Hematopoietic multipotent progenitor cell treated with erythropoietin and hydrocortisone succinate and interleukin-3 and kit ligand, for 8 days (in vitro differentiated cells): ENCODE results near the gene EGFR.

Experiments used
- DNase-seq: peaks from one replicate; pipeline ENCODE4 v3.0.0-alpha.2; 2015

EGFR gene

DNA sequence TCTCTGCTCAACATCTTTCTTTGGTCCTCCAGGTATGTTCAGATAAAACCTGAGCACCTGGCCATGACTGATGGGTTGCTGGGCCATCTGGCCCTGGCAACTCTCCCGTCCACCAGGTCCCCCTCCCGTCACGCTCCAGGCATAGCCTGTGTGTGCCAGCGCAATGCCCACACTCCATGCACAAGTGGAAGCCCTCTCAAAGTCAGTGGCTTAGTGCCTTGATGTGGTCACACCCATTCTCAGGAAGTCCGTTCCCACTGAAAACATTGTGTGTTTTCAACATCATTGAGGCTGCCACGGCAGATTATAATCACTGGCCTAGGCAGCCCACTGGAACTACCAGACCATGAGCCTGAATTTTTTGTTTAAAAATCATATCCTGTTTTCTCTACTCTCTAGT, 175.7 kb downstream of the EGFR start:
- no peak for DNase-seq

DNA sequence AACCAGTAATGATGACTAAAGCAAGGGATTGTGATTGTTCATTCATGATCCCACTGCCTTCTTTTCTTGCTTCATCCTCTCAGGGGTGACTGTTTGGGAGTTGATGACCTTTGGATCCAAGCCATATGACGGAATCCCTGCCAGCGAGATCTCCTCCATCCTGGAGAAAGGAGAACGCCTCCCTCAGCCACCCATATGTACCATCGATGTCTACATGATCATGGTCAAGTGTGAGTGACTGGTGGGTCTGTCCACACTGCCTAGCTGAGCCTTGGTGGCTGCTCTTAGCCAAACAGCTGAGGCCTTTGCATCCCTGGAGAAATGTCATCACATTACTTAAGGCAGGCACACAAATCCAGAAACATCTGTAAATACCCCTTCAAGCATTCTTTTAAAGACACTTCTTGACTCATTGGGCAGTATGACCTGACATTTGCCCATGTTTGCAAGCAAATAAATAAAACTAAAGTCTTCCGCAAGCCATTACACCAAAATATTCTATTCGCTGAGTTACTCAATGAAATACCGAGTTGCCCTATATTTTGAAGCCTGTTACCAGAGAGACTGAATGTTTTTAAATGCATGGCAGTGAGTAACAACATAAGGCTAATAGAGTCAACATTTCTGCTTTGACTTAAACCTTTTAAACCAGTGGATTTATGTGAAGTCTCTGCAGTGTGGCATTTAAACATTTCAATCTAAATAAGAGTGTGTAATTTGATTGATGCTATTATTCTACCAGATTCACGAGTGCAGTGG, 180.0 kb downstream of the EGFR start:
- DNase-seq = no peak

DNA sequence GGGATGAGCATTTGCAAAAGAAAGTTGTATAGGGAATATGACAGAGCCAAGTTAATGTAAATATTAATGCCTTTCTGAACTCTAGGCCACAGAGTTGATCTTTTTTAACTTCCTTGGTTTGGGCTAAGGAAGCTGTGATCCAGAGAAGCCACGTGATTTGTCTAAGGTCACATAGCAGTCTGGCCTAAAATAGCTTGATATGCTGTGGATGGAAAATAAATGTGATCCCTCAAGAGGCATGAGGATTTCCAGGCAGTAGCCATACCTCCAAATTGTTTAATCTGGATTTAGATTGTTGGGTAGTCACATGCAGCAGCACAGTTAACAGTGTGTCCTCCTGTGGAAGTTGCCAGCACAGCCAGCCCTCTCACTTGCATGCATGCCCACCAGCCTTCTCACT, 180.6 kb downstream of the EGFR start:
- no peak for DNase-seq

DNA sequence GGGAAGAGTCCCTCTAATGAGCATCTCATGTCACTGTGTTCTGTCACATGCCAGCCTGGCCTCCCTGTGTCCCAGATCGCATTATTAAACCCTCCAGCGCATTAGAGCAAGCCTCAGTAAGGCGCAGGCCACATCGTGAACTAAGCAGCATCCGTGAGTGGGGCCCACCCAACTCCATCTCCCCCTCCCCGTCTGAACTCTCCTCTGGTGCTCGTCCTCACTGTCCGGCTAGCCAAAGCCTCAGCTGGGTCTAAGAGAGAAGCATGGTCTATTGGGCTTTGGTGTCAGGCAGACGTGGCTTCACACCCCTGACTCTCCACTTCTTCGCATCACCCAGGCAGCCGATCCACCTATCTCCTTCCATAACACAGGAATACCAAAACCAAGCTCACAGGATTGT, 181.6 kb downstream of the EGFR start:
- no peak for DNase-seq

DNA sequence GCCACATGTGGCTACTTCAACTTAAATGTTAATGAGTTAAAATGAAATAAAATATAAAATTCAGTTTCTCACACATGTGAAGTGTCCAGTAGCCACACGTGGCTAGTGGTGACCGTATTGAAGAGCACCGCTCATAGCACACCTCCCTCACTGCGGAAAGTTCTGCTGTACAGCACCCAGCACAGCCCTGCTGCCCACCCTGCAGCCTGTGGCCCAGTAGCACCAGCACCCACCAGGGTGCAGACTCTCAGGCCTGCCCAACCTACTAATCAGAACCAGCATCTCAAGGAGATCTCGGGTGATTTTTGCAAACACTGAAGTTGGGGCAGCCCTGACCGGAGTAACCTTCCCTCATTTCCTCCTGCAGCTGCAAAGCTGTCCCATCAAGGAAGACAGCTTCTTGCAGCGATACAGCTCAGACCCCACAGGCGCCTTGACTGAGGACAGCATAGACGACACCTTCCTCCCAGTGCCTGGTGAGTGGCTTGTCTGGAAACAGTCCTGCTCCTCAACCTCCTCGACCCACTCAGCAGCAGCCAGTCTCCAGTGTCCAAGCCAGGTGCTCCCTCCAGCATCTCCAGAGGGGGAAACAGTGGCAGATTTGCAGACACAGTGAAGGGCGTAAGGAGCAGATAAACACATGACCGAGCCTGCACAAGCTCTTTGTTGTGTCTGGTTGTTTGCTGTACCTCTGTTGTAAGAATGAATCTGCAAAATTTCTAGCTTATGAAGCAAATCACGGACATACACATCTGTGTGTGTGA, 183.5 kb downstream of the EGFR start:
- DNase-seq = no peak

DNA sequence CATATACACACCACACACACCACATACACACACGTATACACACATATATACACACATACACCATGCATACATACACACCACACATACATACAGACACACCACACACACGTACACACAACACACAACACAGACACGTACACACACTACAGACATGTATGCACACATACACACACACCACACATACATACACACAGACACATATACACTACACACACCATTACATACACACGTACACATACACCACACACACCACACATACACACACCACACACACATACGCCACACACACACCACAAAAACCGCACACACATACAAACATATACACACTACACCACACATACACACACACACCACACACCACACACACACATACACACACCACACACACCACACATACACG, 184.5 kb downstream of the EGFR start:
- DNase-seq = no peak

DNA sequence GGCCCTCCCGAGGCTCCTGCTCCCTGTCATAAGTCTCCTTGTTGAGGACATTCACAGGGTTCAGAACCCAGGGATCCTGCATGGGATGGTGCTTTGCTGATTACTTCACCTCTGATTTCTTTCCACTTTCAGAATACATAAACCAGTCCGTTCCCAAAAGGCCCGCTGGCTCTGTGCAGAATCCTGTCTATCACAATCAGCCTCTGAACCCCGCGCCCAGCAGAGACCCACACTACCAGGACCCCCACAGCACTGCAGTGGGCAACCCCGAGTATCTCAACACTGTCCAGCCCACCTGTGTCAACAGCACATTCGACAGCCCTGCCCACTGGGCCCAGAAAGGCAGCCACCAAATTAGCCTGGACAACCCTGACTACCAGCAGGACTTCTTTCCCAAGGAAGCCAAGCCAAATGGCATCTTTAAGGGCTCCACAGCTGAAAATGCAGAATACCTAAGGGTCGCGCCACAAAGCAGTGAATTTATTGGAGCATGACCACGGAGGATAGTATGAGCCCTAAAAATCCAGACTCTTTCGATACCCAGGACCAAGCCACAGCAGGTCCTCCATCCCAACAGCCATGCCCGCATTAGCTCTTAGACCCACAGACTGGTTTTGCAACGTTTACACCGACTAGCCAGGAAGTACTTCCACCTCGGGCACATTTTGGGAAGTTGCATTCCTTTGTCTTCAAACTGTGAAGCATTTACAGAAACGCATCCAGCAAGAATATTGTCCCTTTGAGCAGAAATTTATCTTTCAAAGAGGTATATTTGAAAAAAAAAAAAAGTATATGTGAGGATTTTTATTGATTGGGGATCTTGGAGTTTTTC, 186.5 kb downstream of the EGFR start:
- no peak for DNase-seq

DNA sequence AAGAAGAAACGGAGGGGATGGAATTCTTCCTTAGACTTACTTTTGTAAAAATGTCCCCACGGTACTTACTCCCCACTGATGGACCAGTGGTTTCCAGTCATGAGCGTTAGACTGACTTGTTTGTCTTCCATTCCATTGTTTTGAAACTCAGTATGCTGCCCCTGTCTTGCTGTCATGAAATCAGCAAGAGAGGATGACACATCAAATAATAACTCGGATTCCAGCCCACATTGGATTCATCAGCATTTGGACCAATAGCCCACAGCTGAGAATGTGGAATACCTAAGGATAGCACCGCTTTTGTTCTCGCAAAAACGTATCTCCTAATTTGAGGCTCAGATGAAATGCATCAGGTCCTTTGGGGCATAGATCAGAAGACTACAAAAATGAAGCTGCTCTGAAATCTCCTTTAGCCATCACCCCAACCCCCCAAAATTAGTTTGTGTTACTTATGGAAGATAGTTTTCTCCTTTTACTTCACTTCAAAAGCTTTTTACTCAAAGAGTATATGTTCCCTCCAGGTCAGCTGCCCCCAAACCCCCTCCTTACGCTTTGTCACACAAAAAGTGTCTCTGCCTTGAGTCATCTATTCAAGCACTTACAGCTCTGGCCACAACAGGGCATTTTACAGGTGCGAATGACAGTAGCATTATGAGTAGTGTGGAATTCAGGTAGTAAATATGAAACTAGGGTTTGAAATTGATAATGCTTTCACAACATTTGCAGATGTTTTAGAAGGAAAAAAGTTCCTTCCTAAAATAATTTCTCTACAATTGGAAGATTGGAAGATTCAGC, 187.6 kb downstream of the EGFR start:
- no peak for DNase-seq

DNA sequence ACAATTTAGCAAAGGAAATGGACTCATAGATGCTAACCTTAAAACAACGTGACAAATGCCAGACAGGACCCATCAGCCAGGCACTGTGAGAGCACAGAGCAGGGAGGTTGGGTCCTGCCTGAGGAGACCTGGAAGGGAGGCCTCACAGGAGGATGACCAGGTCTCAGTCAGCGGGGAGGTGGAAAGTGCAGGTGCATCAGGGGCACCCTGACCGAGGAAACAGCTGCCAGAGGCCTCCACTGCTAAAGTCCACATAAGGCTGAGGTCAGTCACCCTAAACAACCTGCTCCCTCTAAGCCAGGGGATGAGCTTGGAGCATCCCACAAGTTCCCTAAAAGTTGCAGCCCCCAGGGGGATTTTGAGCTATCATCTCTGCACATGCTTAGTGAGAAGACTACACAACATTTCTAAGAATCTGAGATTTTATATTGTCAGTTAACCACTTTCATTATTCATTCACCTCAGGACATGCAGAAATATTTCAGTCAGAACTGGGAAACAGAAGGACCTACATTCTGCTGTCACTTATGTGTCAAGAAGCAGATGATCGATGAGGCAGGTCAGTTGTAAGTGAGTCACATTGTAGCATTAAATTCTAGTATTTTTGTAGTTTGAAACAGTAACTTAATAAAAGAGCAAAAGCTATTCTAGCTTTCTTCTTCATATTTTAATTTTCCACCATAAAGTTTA, 188.8 kb downstream of the EGFR start:
- DNase-seq = no peak

DNA sequence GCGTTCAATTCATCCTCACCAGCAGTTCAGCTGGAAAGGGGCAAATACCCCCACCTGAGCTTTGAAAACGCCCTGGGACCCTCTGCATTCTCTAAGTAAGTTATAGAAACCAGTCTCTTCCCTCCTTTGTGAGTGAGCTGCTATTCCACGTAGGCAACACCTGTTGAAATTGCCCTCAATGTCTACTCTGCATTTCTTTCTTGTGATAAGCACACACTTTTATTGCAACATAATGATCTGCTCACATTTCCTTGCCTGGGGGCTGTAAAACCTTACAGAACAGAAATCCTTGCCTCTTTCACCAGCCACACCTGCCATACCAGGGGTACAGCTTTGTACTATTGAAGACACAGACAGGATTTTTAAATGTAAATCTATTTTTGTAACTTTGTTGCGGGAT, 190.5 kb downstream of the EGFR start:
- no peak for DNase-seq

DNA sequence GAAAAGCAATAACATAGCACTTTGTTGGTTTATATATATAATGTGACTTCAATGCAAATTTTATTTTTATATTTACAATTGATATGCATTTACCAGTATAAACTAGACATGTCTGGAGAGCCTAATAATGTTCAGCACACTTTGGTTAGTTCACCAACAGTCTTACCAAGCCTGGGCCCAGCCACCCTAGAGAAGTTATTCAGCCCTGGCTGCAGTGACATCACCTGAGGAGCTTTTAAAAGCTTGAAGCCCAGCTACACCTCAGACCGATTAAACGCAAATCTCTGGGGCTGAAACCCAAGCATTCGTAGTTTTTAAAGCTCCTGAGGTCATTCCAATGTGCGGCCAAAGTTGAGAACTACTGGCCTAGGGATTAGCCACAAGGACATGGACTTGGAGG, 191.4 kb downstream of the EGFR start:
- no peak for DNase-seq

DNA sequence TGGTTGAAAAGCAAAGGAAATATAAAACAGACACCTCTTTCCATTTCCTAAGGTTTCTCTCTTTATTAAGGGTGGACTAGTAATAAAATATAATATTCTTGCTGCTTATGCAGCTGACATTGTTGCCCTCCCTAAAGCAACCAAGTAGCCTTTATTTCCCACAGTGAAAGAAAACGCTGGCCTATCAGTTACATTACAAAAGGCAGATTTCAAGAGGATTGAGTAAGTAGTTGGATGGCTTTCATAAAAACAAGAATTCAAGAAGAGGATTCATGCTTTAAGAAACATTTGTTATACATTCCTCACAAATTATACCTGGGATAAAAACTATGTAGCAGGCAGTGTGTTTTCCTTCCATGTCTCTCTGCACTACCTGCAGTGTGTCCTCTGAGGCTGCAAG, 191.9 kb downstream of the EGFR start:
- no peak for DNase-seq

DNA sequence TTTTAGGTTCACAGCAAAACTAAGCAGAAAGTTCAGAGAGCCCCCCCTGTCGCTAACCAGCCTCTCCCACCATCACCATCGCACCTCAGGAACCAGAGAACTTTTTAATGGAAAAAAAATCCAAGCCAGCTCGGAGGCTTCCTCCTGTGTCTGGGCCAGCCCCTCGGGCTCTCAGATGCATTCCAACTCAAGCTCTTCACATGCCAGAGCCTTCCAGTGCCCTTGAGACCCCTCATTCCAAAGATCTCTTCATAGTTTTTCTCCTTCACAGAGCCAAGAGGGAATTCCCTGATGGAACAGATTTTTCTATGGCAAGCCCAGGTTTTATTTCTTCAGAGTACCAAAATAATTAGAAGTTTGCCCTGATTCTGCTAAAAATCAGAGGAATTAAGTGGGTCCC, 192.9 kb downstream of the EGFR start:
- DNase-seq = no peak

DNA sequence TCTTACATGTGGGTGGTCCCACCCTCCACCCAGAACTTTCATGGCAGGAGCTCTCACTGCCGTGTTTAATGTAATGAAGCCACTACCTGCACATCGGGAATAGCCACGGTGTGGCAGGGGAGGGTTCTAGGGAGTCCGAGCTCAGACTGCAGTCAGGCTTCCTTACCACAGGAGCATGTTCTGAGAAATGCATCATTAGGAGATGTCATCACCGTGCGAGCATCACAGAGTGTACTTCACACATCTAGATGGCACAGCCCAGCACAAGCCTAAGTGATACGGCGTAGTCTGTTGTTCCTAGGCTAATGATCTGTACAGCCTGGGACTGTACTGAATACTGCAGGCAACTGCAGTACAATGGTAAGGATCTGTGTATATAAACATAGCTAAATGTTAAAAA, 193.4 kb downstream of the EGFR start:
- no peak for DNase-seq

DNA sequence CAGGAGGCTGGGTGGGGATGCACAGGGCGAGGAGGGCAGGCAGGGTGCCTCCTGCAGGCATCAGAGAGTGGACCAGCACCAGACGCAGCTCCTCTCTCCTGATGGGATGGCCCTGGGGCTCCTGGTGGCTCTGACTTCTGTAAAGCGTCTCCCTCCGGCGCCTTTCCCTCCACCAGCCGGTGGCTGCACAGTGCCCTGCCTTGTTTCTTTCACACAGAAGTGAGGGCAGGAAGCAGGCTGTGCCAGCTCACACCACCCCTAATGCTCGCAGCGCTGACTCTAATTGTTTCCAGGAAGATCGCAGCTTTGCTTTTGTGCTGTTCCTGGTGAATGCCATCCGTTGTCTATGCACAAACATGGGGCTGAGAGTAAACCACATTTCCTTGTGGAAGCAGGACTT, 194.0 kb downstream of the EGFR start:
- no peak for DNase-seq

DNA sequence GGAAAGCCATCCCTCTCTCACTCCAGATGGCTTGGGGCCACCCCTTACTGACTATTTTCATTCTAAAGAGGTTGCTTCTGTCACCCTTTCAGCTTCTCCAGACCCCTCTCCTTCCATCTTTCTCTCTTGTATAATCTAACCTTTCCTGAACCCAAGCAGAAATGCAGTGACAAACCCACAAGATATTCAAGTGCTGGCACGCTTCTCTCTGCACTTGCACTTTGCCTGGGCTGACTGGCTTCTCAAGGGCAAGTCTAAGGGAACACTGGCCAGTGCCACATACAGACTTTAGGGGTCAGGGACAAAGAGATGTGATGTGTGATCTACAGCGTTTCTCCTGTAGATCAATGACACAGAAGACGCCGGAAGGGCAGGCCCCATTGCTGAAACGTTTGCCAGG, 195.9 kb downstream of the EGFR start:
- DNase-seq = no peak

DNA sequence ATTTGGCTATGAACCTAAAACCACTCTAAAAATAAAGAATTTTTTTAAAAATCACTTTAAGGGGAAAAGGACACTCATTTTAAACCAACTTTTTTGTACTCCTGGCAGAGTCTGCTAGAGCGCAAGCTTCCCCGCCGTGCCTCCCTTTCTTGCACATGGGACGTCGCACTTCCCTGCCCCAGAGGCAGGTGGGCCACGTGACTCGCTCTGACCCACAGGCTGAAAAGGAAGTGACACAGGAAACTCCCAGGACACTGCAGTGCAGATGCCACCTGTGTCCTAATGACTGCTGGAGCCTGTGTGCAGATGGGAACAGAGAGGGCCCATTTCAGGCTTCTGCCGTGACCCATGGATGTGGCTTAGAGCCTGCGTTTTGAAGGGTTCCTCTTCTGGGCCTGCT, 204.2 kb downstream of the EGFR start:
- no peak for DNase-seq

DNA sequence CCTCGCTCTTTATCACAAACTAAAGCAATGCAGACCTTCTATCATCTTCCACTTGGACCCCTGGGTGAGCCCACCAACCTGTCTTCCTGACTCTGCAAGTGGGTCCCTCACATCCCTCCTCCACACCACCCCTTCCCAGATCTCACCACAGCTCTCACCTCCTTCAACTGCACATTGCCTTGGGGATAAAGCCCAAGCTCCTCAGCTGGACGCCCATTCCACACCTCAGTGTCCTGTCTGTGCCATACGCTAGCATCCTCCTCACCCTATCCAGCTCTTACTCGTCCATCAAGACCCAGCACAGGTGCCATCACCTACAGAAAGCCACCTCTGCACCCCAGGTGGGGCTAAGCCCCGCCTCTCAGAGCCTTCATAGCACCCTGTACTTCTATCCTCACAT, 205.3 kb downstream of the EGFR start:
- DNase-seq = no peak

DNA sequence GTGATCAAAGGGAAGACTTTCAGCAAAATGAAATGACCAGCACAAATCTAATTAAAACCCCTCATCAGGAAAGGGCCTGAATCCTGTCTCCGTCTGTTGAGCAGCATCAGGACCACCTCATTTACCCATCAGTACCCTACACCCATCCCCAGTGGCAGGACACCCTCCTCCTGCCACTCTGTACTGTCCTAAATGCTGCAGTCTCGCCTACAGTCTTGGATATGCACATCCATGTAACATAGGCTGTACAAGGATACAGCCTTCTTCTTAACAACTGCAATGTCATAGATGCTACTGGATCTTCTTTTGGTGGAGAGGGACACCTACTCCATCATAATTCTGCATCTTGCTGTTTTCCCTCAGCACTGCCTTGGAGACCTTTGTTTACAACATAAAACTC, 206.0 kb downstream of the EGFR start:
- no peak for DNase-seq

DNA sequence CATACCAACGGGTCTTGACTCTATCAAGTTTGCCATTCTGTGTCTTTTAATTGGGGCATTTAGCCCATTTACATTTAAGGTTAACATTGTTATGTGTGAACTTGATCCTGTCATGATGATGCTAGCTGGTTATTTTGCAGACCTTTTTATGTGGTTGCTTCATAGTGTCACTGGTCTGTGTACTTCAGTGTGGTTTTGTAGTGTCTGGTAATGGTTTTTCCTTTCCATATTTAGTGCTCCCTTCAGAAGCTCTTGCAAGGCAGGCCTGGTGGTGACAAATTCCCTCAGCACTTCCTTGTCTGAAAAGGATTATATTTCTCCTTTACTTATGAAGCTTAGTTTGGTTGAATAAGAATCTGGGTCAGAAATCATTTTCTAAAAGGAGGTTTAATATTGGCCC, 211.2 kb downstream of the EGFR start:
- no peak for DNase-seq

DNA sequence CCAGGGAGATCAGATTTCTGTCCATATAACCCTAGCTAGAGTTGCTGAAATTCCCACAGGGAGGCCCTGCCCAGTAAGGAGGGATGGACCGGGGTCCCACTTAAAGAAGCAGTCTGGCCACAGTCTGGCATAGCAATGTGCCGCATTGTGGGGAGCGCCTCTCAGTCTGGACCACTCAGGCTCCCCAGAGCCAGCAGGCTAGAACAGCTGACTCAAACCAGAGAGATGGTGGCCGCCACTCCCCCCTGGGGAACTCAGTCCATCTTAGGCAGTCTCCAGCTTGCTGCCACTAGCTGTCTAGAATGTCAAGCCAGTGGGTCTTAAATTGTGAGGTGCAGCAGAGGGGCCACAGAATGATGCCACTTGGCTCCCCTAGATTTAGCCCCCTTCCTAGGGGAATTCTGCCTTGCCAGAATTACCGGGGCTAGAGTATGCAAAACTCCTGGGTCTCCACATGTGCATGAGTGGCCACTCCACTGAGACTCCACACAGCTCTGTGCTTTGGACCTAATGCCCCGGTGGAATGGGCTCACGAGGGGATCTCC, 213.0 kb downstream of the EGFR start:
- no peak for DNase-seq

DNA sequence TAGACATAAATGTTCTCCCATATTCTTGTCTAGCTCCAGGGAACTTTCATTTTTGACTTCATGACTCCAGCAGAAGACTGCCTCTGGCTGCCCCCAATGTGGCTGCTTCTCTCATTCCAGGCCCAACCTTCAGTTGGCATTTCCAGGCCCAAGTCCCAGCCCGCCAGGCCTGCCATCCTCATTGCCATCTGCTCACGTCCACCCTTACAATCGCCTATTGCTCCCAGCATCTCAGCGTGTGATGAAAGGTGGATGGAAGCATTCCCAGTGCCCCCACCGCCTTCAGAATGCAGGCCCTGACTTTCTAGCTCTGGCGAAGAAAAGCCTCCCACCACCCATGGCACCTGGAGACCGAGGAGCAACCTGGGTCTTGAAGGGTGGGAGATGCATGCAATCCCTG, 214.2 kb downstream of the EGFR start:
- DNase-seq = no peak
